ENCODE data around the gene FGF2. TPM values are rescaled to one million over a fixed set of nuclear protein-coding genes. Genes with fewer than 3 reads are reported as not detected.
"Not testable (repeated sequence)": the region's sequence is repeated elsewhere in the genome, so short reads cannot be mapped to it uniquely, and the experiment has no call there.

Gene FGF2
- total RNA-seq, 4 donors from 2014 or later: 27.0 to 46.4 (median 32.1) TPM

GRCh38 chr4:122836941-122837340, 10.3 kb downstream of the FGF2 start:
- Histone ChIP-seq H3K27ac (replicated peaks in 1 of 4) (no peak overlapping the region), H3K27me3 (no peaks in the 10 kb centered on the region), H3K9me3 (no peaks in the 10 kb centered on the region), H3K4me3 (no peak overlapping the region), H3K36me3 (peaks cover 0 to 8% (median 0%) of the 10 kb centered on the region in 4 donors), H3K4me1 (peaks cover 18 to 91% (median 89%) of the 10 kb centered on the region in 4 donors)
- WGBS: 76% methylated on average over 2 of the region's 2 CpGs
- intact Hi-C loops (cut with DNase I): no loop called here
- DNase-seq (ENCODE audit: extremely low spot score): no peak
- no peak for TF ChIP-seq POLR2AphosphoS5 (IDR thresholded peaks at IDR 0.05)

- DNase-seq (ENCODE audit: extremely low spot score): no peak
- TF ChIP-seq POLR2A (IDR thresholded peaks at IDR 0.05; ENCODE audit: low read depth): no peak
- TF ChIP-seq EP300 (IDR thresholded peaks at IDR 0.05): no peak
- no peak for TF ChIP-seq CTCF (IDR thresholded peaks at IDR 0.05)
- no peak for TF ChIP-seq POLR2AphosphoS5 (IDR thresholded peaks at IDR 0.05)
- Histone ChIP-seq H3K27ac (replicated peaks in 1 of 4) (no peak overlapping the region), H3K4me3 (no peak overlapping the region), H3K4me1 (peaks cover 28 to 91% (median 89%) of the 10 kb centered on the region in 4 donors), H3K9me3 (no peaks in the 10 kb centered on the region), H3K36me3 (peaks cover 0 to 8% (median 0%) of the 10 kb centered on the region in 4 donors), H3K27me3 (no peaks in the 10 kb centered on the region)
- intact Hi-C loops (cut with DNase I): no loop called here
- 67% methylated on average over 1 of the region's 1 CpG for WGBS
Measured at GRCh38 chr4:122838034-122838433, 11.4 kb downstream of the FGF2 start.

GRCh38 chr4:122842392-122842791, 15.8 kb downstream of the FGF2 start:
- Histone ChIP-seq H3K4me3 (no peak overlapping the region), H3K27ac (replicated peaks in 1 of 4) (peak overlapping the region in 2 of 4 donors; percentile 49 to 50), H3K27me3 (no peaks in the 10 kb centered on the region), H3K4me1 (peaks cover 30 to 60% (median 55%) of the 10 kb centered on the region in 4 donors), H3K9me3 (no peaks in the 10 kb centered on the region), H3K36me3 (peaks cover 0 to 6% (median 0%) of the 10 kb centered on the region in 4 donors)
- no peak for DNase-seq (ENCODE audit: extremely low spot score)
- intact Hi-C loops (cut with DNase I): no loop called here
- TF ChIP-seq EP300 (IDR thresholded peaks at IDR 0.05): no peak
- TF ChIP-seq CTCF (IDR thresholded peaks at IDR 0.05): no peak
- TF ChIP-seq POLR2A (IDR thresholded peaks at IDR 0.05; ENCODE audit: low read depth): no peak
- 56% methylated on average over 1 of the region's 1 CpG for WGBS

DNA sequence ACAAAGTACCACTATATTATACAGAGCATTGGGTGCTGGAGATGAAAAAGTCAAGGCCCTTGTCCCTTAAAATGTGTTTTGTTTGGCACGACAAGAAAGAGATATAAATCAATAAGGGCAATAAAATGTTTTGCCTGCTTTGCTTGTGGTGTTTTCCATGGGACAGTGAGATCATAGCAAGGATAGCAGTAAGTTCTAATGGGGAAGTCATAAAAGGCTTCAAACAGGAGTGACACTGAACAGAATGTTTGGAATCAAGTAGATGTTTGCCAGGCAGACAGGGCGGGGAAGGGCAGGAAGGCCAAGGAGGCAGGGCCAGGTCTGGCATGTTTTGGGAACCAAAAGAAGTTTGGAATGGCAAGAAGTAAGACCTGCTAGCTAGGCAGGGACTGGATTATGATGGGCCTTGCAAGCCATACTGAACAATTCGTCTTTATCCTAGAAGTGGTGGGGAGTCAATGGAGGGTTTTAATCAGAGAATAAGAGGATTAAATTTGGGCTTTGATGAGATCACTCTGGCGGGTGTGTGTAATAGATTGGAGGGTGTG, 16.4 kb downstream of the FGF2 start:
- intact Hi-C loops (cut with DNase I): no loop called here
- H3K4me1 ChIP-seq: peaks cover 27 to 53% (median 48%) of the 10 kb centered on the region in 4 donors
- peak in 1 of 2 donors; percentile 48 for TF ChIP-seq POLR2AphosphoS5 (IDR thresholded peaks at IDR 0.05)
- TF ChIP-seq EP300 (IDR thresholded peaks at IDR 0.05): no peak
- TF ChIP-seq POLR2A (IDR thresholded peaks at IDR 0.05; ENCODE audit: low read depth): no peak
- no peak for TF ChIP-seq CTCF (IDR thresholded peaks at IDR 0.05)
- H3K9me3 ChIP-seq: no peaks in the 10 kb centered on the region
- 85% methylated on average over 4 of the region's 4 CpGs for WGBS
- H3K36me3 ChIP-seq: peaks cover 0 to 6% (median 0%) of the 10 kb centered on the region in 4 donors
- peak overlapping the region in 3 of 4 donors; percentile 8 to 50 (median 49) for H3K27ac ChIP-seq (replicated peaks in 1 of 4)
- no peak overlapping the region for H3K4me3 ChIP-seq
- H3K27me3 ChIP-seq: no peaks in the 10 kb centered on the region
- DNase-seq (ENCODE audit: extremely low spot score): no peak

GRCh38 chr4:122844391-122844790, 17.8 kb downstream of the FGF2 start:
- DNase-seq (ENCODE audit: extremely low spot score); H3K4me3 ChIP-seq; H3K9me3 ChIP-seq; H3K27ac ChIP-seq (replicated peaks in 1 of 4); intact Hi-C loops (cut with DNase I); H3K27me3 ChIP-seq; H3K36me3 ChIP-seq: not testable (repeated sequence)
- peaks cover 27 to 45% (median 37%) of the 10 kb centered on the region in 4 donors for H3K4me1 ChIP-seq
- WGBS: 100% methylated on average over 1 of the region's 1 CpG

DNA sequence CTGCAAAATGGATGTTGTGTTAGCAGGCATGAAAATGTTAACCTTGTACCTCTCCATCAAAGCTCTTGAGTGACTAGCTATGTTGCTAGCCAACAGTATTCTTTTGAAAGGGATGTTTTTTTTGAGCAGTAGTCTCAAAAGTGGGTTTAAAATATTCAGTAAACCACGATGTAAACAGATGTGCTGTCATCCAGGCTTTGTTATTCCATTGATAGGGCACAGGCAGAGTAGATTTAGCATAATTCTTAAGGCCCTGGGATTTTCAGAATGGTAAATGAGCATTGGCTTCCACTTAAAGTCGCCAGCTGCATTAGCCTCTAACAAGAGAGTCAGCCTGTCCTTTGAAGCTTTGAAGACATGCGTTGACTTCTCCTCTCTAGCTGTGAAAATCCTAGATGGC, 18.4 kb downstream of the FGF2 start:
- 88% methylated on average over 3 of the region's 3 CpGs for WGBS
- H3K4me1 ChIP-seq: peaks cover 27 to 39% (median 33%) of the 10 kb centered on the region in 4 donors
- intact Hi-C loops (cut with DNase I): no loop called here

More for the DNA sequence above, 18.4 kb downstream of the FGF2 start:
- no peak overlapping the region for H3K27ac ChIP-seq (replicated peaks in 1 of 4)
- no peaks in the 10 kb centered on the region for H3K9me3 ChIP-seq
- no peak overlapping the region for H3K4me3 ChIP-seq
- no peak for DNase-seq (ENCODE audit: extremely low spot score)
- TF ChIP-seq CTCF (IDR thresholded peaks at IDR 0.05): no peak
- TF ChIP-seq EP300 (IDR thresholded peaks at IDR 0.05): no peak
- no peak for TF ChIP-seq POLR2A (IDR thresholded peaks at IDR 0.05; ENCODE audit: low read depth)
- TF ChIP-seq POLR2AphosphoS5 (IDR thresholded peaks at IDR 0.05): no peak
- no peaks in the 10 kb centered on the region for H3K27me3 ChIP-seq
- no peaks in the 10 kb centered on the region for H3K36me3 ChIP-seq
